ENCODE data around the gene SPEF2.

Gene SPEF2

DNA sequence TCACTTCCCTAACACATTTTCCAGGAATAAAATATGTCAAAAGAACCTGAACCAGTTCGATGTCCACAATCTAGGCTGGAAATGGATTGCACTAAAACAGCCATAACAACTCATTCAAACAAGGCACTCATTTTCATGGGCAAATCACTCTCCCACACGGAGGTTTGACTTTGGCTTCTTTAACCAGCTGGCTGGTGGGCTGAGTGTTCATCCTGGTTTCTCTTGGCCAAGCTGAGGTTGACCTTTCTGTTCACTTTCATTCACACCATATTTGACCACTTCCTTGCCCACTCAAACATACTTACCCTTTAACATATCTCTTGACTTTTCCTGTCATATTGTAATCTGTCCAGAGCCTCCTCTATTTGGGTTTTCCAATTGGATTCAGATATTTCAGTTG lies 244.5 kb downstream of the SPEF2 start:
- Histone ChIP-seq H3K27ac (ENCODE audit: low read depth, low read length) (no peak overlapping the region), H3K4me1 (ENCODE audit: control insufficient read depth, insufficient read depth, low read length) (peaks cover 23% of the 10 kb centered on the region), H3K4me3 (ENCODE audit: low read depth, low read length) (no peak overlapping the region), H3K36me3 (ENCODE audit: control insufficient read depth, insufficient read depth, low read length) (no peaks in the 10 kb centered on the region), H3K9ac (ENCODE audit: low read length) (no peak overlapping the region), H3K9me3 (ENCODE audit: control insufficient read depth, insufficient read depth, low read depth, low read length) (peaks cover 3% of the 10 kb centered on the region; the same call in 1 of the 2 replicates), H3K27me3 (ENCODE audit: control insufficient read depth, insufficient read depth, low read length) (no peaks in the 10 kb centered on the region)

DNA sequence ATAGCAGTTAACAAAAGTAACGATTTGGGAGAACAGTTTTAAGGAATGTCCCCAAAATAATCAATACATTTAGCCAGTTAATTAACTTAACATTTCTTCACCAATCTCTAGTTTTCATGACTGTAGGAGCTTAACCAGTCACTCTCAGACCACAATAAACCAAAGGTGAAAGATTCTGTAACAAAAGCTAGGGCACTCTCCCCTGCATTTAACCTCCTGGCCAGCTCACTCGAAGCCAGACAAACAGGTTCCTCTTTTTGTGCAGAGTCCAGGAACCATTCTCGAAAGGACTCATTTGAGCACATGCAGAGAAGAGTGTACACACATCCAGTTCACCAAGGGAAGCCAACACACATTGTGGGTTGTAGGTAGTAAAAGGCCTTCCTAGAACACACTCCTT lies 245.5 kb downstream of the SPEF2 start:
- Histone ChIP-seq H3K9me3 (ENCODE audit: control insufficient read depth, insufficient read depth, low read depth, low read length) (peaks cover 3% of the 10 kb centered on the region; the same call in 1 of the 2 replicates), H3K4me1 (ENCODE audit: control insufficient read depth, insufficient read depth, low read length) (peaks cover 19% of the 10 kb centered on the region), H3K4me3 (ENCODE audit: low read depth, low read length) (no peak overlapping the region), H3K9ac (ENCODE audit: low read length) (no peak overlapping the region), H3K27ac (ENCODE audit: low read depth, low read length) (no peak overlapping the region), H3K27me3 (ENCODE audit: control insufficient read depth, insufficient read depth, low read length) (no peaks in the 10 kb centered on the region), H3K36me3 (ENCODE audit: control insufficient read depth, insufficient read depth, low read length) (no peaks in the 10 kb centered on the region)
